MM.1S (cell line): ENCODE measurements around the gene DKK3.

Source experiments
- CTCF ChIP-seq: fragments of 300-600 bp; sonication (generic); IDR thresholded peaks from 2 replicates; pipeline ENCODE4 v1.5.1; 2016; ENCODE audit warnings: antibody characterized with exemption, low read length, mixed read lengths
- EZH2 ChIP-seq: fragments of 300-600 bp; sonication (generic); optimal IDR thresholded peaks from 2 replicates; pipeline ENCODE3; 2017; ENCODE audit warnings: low read depth, mild to moderate bottlenecking, antibody characterized with exemption, low read length, mixed read lengths
- EZH2phosphoT487 ChIP-seq: fragments of 300-600 bp; sonication (generic); IDR thresholded peaks from 2 replicates; pipeline ENCODE4 v1.6.1; 2018; ENCODE audit warnings: antibody characterized with exemption, low read length

GRCh38 chr11:12006552-12007229, 1.7 kb downstream of the DKK3 start:
- TF ChIP-seq CTCF (no peak), EZH2 (no peak), EZH2phosphoT487 (no peak)
